GM06990 (cell line): ENCODE data around the gene DTX1.

Source experiments
- DNase-seq: peaks from one replicate; pipeline ENCODE4 v3.0.0-alpha.2; 2011; ENCODE audit not compliant: insufficient read length; ENCODE audit errors: extremely low read depth
- H3K27me3 ChIP-seq: replicated peaks from 2 replicates; pipeline ENCODE4 v1.6.0; 2011; ENCODE audit warnings: low read length; ENCODE audit not compliant: control insufficient read depth, insufficient read depth
- H3K36me3 ChIP-seq: 2 replicates; pipeline ENCODE4 v1.5.1; 2011; ENCODE audit warnings: low read length; ENCODE audit not compliant: control insufficient read depth, insufficient read depth
- H3K4me3 ChIP-seq: replicated peaks from 2 replicates; pipeline ENCODE4 v1.5.1; 2011; ENCODE audit warnings: low read depth, mild to moderate bottlenecking, control low read depth, low read length
- TF ChIP-seq, protein P1 (sequence below): IDR thresholded peaks from 2 replicates; pipeline ENCODE4 v1.5.1; 2011; ENCODE audit warnings: low read length, control low read depth, mild to moderate bottlenecking, inconsistent platforms; ENCODE audit not compliant: insufficient read depth, poor library complexity, severe bottlenecking

DTX1 gene

DNA sequence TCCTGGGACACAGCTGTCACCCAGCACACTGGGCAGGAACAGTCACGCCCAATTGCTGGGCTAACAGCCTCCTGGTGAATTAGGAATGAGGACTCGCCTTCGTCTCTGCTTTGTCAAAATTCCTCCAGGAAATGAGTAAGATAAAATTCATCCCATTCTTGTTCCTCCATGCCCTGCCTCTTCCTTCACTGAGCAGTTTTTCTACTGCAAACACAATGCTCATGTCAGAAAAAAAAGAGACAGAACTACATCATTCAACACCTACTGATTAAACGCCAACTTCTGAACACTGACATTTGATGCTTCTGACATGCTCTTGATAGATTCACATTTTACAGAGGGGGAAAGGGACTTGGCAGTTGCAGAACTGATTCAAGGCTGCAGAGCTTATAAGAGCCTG, 37.5 kb upstream of the DTX1 start:
- Histone ChIP-seq H3K27me3 (no peaks in the 10 kb centered on the region), H3K36me3 (no peaks in the 10 kb centered on the region), H3K4me3 (no peak overlapping the region)
- DNase-seq = no peak
- TF ChIP-seq, protein P1, sequence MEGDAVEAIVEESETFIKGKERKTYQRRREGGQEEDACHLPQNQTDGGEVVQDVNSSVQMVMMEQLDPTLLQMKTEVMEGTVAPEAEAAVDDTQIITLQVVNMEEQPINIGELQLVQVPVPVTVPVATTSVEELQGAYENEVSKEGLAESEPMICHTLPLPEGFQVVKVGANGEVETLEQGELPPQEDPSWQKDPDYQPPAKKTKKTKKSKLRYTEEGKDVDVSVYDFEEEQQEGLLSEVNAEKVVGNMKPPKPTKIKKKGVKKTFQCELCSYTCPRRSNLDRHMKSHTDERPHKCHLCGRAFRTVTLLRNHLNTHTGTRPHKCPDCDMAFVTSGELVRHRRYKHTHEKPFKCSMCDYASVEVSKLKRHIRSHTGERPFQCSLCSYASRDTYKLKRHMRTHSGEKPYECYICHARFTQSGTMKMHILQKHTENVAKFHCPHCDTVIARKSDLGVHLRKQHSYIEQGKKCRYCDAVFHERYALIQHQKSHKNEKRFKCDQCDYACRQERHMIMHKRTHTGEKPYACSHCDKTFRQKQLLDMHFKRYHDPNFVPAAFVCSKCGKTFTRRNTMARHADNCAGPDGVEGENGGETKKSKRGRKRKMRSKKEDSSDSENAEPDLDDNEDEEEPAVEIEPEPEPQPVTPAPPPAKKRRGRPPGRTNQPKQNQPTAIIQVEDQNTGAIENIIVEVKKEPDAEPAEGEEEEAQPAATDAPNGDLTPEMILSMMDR = no peak

DNA sequence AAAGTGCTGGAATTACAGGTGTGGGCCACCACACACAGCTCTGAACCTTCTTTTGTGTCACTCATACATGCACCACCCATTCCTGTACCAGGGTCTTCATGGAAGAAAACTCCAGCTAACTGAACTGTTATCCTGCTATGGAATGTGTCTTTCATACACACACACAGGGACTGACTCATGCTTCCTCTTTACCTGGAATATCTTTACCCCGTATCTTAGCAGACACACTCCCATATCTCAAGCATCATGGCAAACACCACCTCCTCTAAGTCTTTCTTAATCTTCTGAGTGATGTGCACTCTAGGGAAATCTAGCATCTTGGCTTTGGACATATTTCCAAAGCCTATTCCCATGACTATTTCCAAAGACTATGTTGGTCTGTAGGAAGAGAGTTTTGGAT, 35.0 kb upstream of the DTX1 start:
- no peaks in the 10 kb centered on the region for H3K36me3 ChIP-seq
- H3K27me3 ChIP-seq = no peaks in the 10 kb centered on the region
- TF ChIP-seq, protein P1 = no peak
- no peak for DNase-seq
- no peak overlapping the region for H3K4me3 ChIP-seq

DNA sequence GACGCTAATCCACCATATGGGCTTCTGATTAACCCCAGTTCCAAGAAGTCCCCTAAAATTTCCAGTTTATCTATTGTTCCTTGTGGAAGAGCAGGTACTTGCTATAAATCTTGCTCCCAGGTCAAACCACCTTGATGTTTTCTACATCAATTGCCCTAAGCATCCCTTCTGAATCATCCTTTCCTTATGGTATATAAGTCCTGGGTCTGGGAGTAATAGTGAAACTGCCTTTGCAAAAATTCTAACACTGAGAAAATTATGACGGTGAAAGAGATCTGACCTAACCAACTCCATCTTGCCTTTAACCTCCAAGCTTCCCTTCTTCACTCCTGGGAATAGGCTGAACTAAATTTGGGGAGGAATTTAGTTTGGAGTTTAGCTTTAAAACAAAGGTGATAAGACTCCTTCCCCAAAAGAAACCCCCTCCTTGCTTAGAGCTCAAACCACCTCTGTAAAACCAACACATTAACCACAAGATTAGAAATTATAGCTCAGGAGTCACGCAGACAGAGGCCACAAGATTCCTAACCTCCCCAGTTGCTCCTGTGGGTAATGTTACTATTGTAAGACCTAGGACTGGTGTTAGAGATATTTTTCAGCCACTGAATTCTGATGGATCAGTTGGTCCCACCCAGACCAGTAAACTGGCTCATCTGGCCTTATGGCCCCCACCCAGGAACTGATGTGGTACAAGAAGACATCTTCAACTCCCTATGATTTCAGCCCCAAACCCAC, 33.8 kb upstream of the DTX1 start:
- Histone ChIP-seq H3K4me3 (no peak overlapping the region), H3K27me3 (no peaks in the 10 kb centered on the region), H3K36me3 (no peaks in the 10 kb centered on the region)
- TF ChIP-seq, protein P1 = no peak
- DNase-seq = no peak

DNA sequence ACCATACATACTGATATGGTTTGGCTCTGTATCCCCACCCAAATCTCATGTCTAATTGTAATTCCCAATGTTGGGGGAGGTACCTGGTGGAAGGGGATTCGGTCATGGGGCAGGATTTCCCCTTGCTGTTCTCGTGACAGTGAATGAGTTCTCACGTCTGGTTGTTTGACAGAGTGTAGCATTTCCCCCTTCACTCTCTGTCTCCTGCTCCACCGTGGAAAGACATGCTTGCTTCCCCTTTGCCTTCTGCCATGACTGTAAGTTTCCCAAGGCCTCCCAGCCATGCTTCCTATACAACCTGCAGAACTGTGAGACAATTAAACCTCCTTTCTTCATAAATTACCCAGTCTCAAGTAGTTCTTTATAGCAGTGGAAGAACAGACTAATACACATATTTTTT, 28.8 kb upstream of the DTX1 start:
- no peak for DNase-seq
- no peaks in the 10 kb centered on the region for H3K36me3 ChIP-seq
- TF ChIP-seq, protein P1 = no peak
- H3K4me3 ChIP-seq = no peak overlapping the region
- H3K27me3 ChIP-seq = no peaks in the 10 kb centered on the region

DNA sequence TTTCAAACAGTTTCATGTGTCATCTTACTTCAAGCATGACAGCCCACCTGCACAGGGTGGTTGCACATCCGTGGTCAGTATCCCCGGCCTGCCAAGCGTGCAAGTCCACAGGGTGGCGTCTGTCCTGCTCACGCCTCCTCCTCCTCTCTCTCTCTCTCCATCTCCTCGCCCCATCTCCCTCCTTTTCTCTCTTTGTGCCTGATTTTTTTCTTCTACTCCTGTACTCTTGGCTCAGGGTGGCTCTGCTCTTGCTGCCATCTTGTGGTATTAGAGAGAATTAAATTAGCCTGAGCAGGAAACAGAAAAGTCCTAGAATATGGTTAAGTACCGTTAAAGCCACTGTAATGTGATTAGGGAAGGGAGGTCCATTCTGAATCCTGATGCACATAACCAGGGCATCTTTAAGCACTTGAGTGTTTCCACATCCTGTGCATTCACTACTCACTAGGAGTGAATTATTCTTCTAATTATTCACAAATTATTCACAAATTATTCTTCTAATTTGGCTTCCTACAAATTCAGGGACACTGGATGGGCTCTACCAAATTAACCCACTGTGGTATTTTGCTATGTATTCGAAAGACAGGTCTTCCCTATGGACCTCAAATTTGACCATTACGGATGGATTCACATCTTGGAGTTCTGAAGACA, 25.5 kb upstream of the DTX1 start:
- H3K36me3 ChIP-seq = no peaks in the 10 kb centered on the region
- peak; percentile 28 for DNase-seq
- TF ChIP-seq, protein P1 = peak; percentile 60
- H3K4me3 ChIP-seq = no peak overlapping the region
- no peaks in the 10 kb centered on the region for H3K27me3 ChIP-seq
